ENCODE data around the gene MPHOSPH10.

The MPHOSPH10 gene

DNA sequence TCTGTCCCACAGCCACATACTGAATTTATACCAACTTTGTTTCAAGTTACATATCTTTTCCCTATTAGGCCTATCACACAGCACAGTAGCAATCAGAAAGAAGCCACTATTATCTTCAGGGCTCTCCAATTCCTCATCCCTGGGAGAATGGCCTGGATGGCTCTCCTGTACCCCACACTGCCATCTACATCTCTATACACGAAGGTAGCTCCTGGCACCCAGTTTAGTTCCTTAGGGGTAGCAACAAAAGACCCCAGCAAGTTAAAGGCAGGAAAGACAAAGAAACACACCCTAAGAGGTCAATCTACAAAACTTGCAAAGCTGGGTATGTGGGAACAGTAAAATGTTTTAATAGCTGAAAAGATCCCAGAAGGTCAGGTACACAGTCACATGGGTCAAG, 56.5 kb downstream of the MPHOSPH10 start:
- H3K79me2 ChIP-seq (ENCODE audit: insufficient read depth, low read length) = no peaks in the 10 kb centered on the region
- TF ChIP-seq, protein P1, sequence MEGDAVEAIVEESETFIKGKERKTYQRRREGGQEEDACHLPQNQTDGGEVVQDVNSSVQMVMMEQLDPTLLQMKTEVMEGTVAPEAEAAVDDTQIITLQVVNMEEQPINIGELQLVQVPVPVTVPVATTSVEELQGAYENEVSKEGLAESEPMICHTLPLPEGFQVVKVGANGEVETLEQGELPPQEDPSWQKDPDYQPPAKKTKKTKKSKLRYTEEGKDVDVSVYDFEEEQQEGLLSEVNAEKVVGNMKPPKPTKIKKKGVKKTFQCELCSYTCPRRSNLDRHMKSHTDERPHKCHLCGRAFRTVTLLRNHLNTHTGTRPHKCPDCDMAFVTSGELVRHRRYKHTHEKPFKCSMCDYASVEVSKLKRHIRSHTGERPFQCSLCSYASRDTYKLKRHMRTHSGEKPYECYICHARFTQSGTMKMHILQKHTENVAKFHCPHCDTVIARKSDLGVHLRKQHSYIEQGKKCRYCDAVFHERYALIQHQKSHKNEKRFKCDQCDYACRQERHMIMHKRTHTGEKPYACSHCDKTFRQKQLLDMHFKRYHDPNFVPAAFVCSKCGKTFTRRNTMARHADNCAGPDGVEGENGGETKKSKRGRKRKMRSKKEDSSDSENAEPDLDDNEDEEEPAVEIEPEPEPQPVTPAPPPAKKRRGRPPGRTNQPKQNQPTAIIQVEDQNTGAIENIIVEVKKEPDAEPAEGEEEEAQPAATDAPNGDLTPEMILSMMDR (IDR thresholded peaks at IDR 0.05; ENCODE audit: low read length) = no peak
- no peak for TF ChIP-seq EZH2 (IDR thresholded peaks at IDR 0.05; ENCODE audit: borderline replicate concordance, low read length)

DNA sequence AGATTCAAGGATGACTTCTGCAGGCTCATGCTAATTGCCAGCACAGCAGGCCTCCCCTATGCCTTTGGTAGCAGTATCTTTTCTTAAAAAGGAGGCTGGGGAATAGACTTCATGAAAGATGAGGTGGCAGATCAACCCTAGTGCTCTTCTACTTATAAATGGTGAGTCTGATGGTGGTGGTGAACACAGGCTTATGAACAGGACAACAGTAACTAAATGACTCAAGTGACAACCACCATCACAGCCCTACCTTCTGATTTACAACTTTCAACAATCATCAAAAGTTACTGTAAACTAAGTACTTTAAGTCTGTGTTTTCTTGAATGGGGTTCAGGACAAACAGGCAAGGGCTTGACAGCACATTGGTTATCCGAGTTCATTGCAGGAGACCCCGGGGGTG, 57.2 kb downstream of the MPHOSPH10 start:
- Histone ChIP-seq H3K79me2 (ENCODE audit: insufficient read depth, low read length) (no peaks in the 10 kb centered on the region), H3K9me2 (ENCODE audit: low read depth, low read length) (no peaks in the 10 kb centered on the region), H3K4me3 (ENCODE audit: low read depth, low read length, poor library complexity, severe bottlenecking) (no peak overlapping the region), H2AFZ (ENCODE audit: low read length) (no peak overlapping the region), H4K20me1 (ENCODE audit: insufficient read depth, low read length) (no peaks in the 10 kb centered on the region), H3K9me3 (ENCODE audit: low read length) (no peaks in the 10 kb centered on the region), H3K4me1 (ENCODE audit: insufficient read depth, low read length, severe bottlenecking) (no peaks in the 10 kb centered on the region), H3K9ac (ENCODE audit: low read length) (no peak overlapping the region), H3K27ac (ENCODE audit: low read depth, low read length, poor library complexity, severe bottlenecking) (no peak overlapping the region), H3K4me2 (ENCODE audit: low read length) (no peak overlapping the region), H3K36me3 (ENCODE audit: insufficient read depth, low read length) (no peaks in the 10 kb centered on the region), H3F3A (ENCODE audit: insufficient read depth, low read length) (no peaks in the 10 kb centered on the region), H3K27me3 (ENCODE audit: insufficient read depth, low read length) (no peaks in the 10 kb centered on the region)
- TF ChIP-seq, protein P1 (IDR thresholded peaks at IDR 0.05; ENCODE audit: low read length) = no peak
- TF ChIP-seq EZH2 (IDR thresholded peaks at IDR 0.05; ENCODE audit: borderline replicate concordance, low read length) = no peak

More for the DNA sequence above, 56.5 kb downstream of the MPHOSPH10 start:
- no peaks in the 10 kb centered on the region for H3K9me2 ChIP-seq (ENCODE audit: low read depth, low read length)
- H2AFZ ChIP-seq (ENCODE audit: low read length) = no peak overlapping the region
- H3K9me3 ChIP-seq (ENCODE audit: low read length) = no peaks in the 10 kb centered on the region
- H3K9ac ChIP-seq (ENCODE audit: low read length) = no peak overlapping the region
- no peaks in the 10 kb centered on the region for H4K20me1 ChIP-seq (ENCODE audit: insufficient read depth, low read length)
- H3K4me3 ChIP-seq (ENCODE audit: low read depth, low read length, poor library complexity, severe bottlenecking) = no peak overlapping the region
- H3F3A ChIP-seq (ENCODE audit: insufficient read depth, low read length) = no peaks in the 10 kb centered on the region
- H3K27ac ChIP-seq (ENCODE audit: low read depth, low read length, poor library complexity, severe bottlenecking) = no peak overlapping the region
- H3K27me3 ChIP-seq (ENCODE audit: insufficient read depth, low read length) = no peaks in the 10 kb centered on the region
- H3K4me1 ChIP-seq (ENCODE audit: insufficient read depth, low read length, severe bottlenecking) = no peaks in the 10 kb centered on the region
- no peaks in the 10 kb centered on the region for H3K36me3 ChIP-seq (ENCODE audit: insufficient read depth, low read length)
- H3K4me2 ChIP-seq (ENCODE audit: low read length) = no peak overlapping the region

DNA sequence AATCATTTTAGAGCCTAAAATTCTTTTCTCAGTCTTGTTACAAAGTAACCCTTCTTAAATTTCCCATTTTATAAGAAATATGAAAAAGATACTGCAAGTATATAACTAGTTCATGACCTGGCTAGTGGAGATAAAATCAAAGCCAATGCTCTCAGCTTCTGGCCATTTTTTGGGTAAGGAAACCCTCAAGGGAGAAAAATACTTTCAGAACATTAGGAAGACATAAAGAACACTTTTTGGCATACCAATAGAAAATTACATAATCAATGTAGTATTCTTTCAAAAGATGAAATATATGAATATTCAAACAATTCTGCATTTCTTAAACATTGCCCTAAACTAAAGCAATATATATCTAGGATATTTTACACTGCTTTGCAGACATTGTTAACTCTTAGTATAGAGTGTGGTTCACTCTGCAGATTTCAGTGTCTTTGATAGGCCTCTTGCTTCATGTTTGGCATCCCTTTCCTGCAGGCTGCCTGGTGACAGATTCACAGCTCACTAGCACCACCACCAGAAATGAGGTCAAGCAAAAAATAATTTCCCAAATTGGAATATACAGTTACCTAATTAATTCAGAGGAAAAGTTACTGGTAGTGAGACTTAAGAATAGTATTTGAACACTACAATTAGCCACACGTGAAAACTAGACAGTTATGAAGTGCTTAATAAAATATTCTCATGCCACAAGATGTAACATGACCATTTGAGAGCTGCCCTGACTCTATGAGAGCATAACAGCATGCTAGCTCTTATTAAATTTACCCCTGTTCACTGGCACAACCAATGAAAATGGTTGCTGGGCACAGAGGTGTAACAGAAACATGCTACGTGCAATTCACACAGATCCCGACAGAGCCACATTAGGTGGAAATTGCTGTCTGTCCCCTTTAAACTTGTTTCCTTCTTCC, 60.5 kb downstream of the MPHOSPH10 start:
- no peaks in the 10 kb centered on the region for H3K9me3 ChIP-seq (ENCODE audit: low read length)
- no peak overlapping the region for H3K9ac ChIP-seq (ENCODE audit: low read length)
- H3K27me3 ChIP-seq (ENCODE audit: insufficient read depth, low read length) = no peaks in the 10 kb centered on the region
- no peaks in the 10 kb centered on the region for H4K20me1 ChIP-seq (ENCODE audit: insufficient read depth, low read length)
- no peak overlapping the region for H3K27ac ChIP-seq (ENCODE audit: low read depth, low read length, poor library complexity, severe bottlenecking)
- no peaks in the 10 kb centered on the region for H3K9me2 ChIP-seq (ENCODE audit: low read depth, low read length)
- no peak overlapping the region for H3K4me2 ChIP-seq (ENCODE audit: low read length)
- H3K36me3 ChIP-seq (ENCODE audit: insufficient read depth, low read length) = no peaks in the 10 kb centered on the region
- TF ChIP-seq EZH2 (IDR thresholded peaks at IDR 0.05; ENCODE audit: borderline replicate concordance, low read length) = no peak
- TF ChIP-seq, protein P1 (IDR thresholded peaks at IDR 0.05; ENCODE audit: low read length) = peak; percentile 23; the same call in 1 of the 2 replicates
- no peaks in the 10 kb centered on the region for H3K4me1 ChIP-seq (ENCODE audit: insufficient read depth, low read length, severe bottlenecking)
- H2AFZ ChIP-seq (ENCODE audit: low read length) = no peak overlapping the region
- no peaks in the 10 kb centered on the region for H3F3A ChIP-seq (ENCODE audit: insufficient read depth, low read length)
- H3K79me2 ChIP-seq (ENCODE audit: insufficient read depth, low read length) = no peaks in the 10 kb centered on the region
- H3K4me3 ChIP-seq (ENCODE audit: low read depth, low read length, poor library complexity, severe bottlenecking) = no peak overlapping the region
